ENCODE results near the gene GSTM2. TPM values are rescaled to one million over a fixed set of nuclear protein-coding genes. Genes with fewer than 3 reads are reported as not detected.

The GSTM2 gene
- total RNA-seq, 1 experiment from 2014 or later = 5.9 TPM

- no peaks in the 10 kb centered on the region for H3K9me3 ChIP-seq (ENCODE audit: control insufficient read depth in 1 of 2, insufficient read depth in 1 of 2, low read depth in 1 of 2, low read length in 2 of 2)
- H3K27me3 ChIP-seq (ENCODE audit: insufficient read depth, low read length) = peaks cover 8% of the 10 kb centered on the region; the same call in 1 of the 2 replicates
- BruUV-seq (replicated peaks) = TSS peak; percentile 79
- ChIA-PET POLR2A (interaction anchor here (0.6 kb wide), 1 partner anchor 215 kb away, joined by 3 read pairs; no protein-coding TSS in a partner anchor), CTCF (interaction anchor here (0.7 to 2.9 kb wide), 2 partner anchors 16 to 329 kb away, joined by 3 to 11 read pairs; partner anchors contain the start of gene AHCYL1), RAD21 (ENCODE audit: low non-redundant PET in 1 of 2, low total read pairs in 2 of 2, uncharacterized antibody in 2 of 2, unreplicated experiment in 2 of 2) (no interaction called here)
- H3K79me2 ChIP-seq (ENCODE audit: insufficient read depth, low read length) = no peaks in the 10 kb centered on the region
- peak within 1 kb of the TSS; percentile 98 for H3K4me2 ChIP-seq (ENCODE audit: low read length)
- peak within 1 kb of the TSS; percentile 64 for H3K9ac ChIP-seq (ENCODE audit: low read length)
- peak; percentile 95 for ATAC-seq
- peak within 1 kb of the TSS; percentile 30; the same call in 1 of the 2 replicates for H3K27ac ChIP-seq (ENCODE audit: low read depth, low read length)
- DNase-seq (ENCODE audit: low read depth, low spot score) = peak; percentile 16
- H3K9me2 ChIP-seq (ENCODE audit: insufficient read depth) = no peaks in the 10 kb centered on the region
- H4K20me1 ChIP-seq (ENCODE audit: insufficient read depth) = no peaks in the 10 kb centered on the region
- H3K36me3 ChIP-seq (ENCODE audit: control insufficient read depth in 1 of 2, insufficient read depth in 2 of 2, low read length in 2 of 2) = no peaks in the 10 kb centered on the region; a peak in 1 of 4 replicates
- intact Hi-C loops (cut with micrococcal nuclease) = no loop called here
- peak within 1 kb of the TSS; percentile 95 for H2AFZ ChIP-seq (ENCODE audit: low read depth, low read length, poor library complexity, severe bottlenecking)
- peak within 1 kb of the TSS; percentile 67 to 83 for H3K4me3 ChIP-seq (replicated peaks in 1 of 2; ENCODE audit: low read depth in 1 of 2, low read length in 2 of 2)
- H3K4me1 ChIP-seq (ENCODE audit: control insufficient read depth in 1 of 2, insufficient read depth in 2 of 2, low read length in 2 of 2) = peaks cover 0 to 23% of the 10 kb centered on the region in 2 experiments; a peak in 3 of 4 replicates
- TF ChIP-seq CEBPB (IDR thresholded peaks at IDR 0.05; ENCODE audit: low read depth) (no peak), EZH2 (IDR thresholded peaks at IDR 0.05) (no peak), ZFX (IDR thresholded peaks at IDR 0.05) (peak; percentile 23; the same call in 1 of the 2 replicates), ELF1 (IDR thresholded peaks at IDR 0.05; ENCODE audit: borderline replicate concordance, low read depth) (peak; percentile 48; the same call in 1 of the 2 replicates), ATF3 (IDR thresholded peaks at IDR 0.05) (no peak), CTCF (IDR thresholded peaks at IDR 0.05 in 2 of 3, conservative IDR thresholded peaks at IDR 0.05 in 1 of 3; ENCODE audit: borderline replicate concordance in 1 of 3, insufficient read depth in 1 of 3, low read depth in 2 of 3, low read length in 2 of 3) (no peak), POLR2AphosphoS5 (IDR thresholded peaks at IDR 0.05; ENCODE audit: low read depth, low read length) (peak; percentile 80), REST (IDR thresholded peaks at IDR 0.05; ENCODE audit: low read depth) (no peak), TCF7L2 (IDR thresholded peaks at IDR 0.05; ENCODE audit: borderline replicate concordance, extremely low read depth, insufficient read depth, insufficient read length) (no peak), ZNF274 (IDR thresholded peaks at IDR 0.05; ENCODE audit: low read depth, low read length) (no peak), CBX3 (IDR thresholded peaks at IDR 0.05; ENCODE audit: low read depth) (no peak), SRF (IDR thresholded peaks at IDR 0.05; ENCODE audit: low read depth) (no peak), SIN3A (IDR thresholded peaks at IDR 0.05; ENCODE audit: low read depth) (no peak), JUND (IDR thresholded peaks at IDR 0.05) (no peak), MAX (IDR thresholded peaks at IDR 0.05) (peak; percentile 62), RAD21 (IDR thresholded peaks at IDR 0.05; ENCODE audit: low read depth) (no peak), FOSL1 (IDR thresholded peaks at IDR 0.05; ENCODE audit: low read depth) (no peak), EGR1 (IDR thresholded peaks at IDR 0.05; ENCODE audit: low read depth) (0 out of 2 replicates have a peak, but pooled peaks have one; percentile 47), YY1 (IDR thresholded peaks at IDR 0.05; ENCODE audit: extremely low read depth, insufficient replicate concordance, low read depth, low read length) (no peak), SP1 (IDR thresholded peaks at IDR 0.05; ENCODE audit: low read depth) (0 out of 2 replicates have a peak, but pooled peaks have one; percentile 53)
Measured at GRCh38 chr1:109655615-109656519, 12.0 kb upstream of the GSTM2 start, which contains the start of gene GSTM4. TSS of gene GSTM4 (plus strand) at chr1:109656099. CDS start at chr1:109656390, 291 bp downstream.
